Hepatocyte (in vitro differentiated cells): ENCODE measurements around the gene ANTXR2.

Source experiments
- CTCF ChIP-seq: fragments of 200-600 bp; sonication (generic); IDR thresholded peaks from 2 replicates; pipeline ENCODE4 v1.5.1; 2016; ENCODE audit warnings: antibody characterized with exemption, mild to moderate bottlenecking; ENCODE audit not compliant: poor library complexity
- EZH2 ChIP-seq: fragments of 200-600 bp; sonication (generic); IDR thresholded peaks from 2 replicates; pipeline ENCODE4 v1.6.1; 2016; ENCODE audit warnings: antibody characterized with exemption, mild to moderate bottlenecking, borderline replicate concordance
- EZH2phosphoT487 ChIP-seq: fragments of 200-600 bp; sonication (generic); IDR thresholded peaks from one replicate; pipeline ENCODE4 v1.6.1; 2018; ENCODE audit warnings: antibody characterized with exemption, mild to moderate bottlenecking, low read depth, moderate library complexity; ENCODE audit not compliant: unreplicated experiment, severe bottlenecking

GRCh38 chr4:79915246-79915645 is 157.8 kb downstream of the ANTXR2 start:
- no peak for TF ChIP-seq CTCF
- no peak for TF ChIP-seq EZH2
- peak; percentile 76 for TF ChIP-seq EZH2phosphoT487
